ENCODE measurements around the gene RIT2.
"Not testable (repeated sequence)": the region's sequence is repeated elsewhere in the genome, so short reads cannot be mapped to it uniquely, and the experiment has no call there.

The RIT2 gene

DNA sequence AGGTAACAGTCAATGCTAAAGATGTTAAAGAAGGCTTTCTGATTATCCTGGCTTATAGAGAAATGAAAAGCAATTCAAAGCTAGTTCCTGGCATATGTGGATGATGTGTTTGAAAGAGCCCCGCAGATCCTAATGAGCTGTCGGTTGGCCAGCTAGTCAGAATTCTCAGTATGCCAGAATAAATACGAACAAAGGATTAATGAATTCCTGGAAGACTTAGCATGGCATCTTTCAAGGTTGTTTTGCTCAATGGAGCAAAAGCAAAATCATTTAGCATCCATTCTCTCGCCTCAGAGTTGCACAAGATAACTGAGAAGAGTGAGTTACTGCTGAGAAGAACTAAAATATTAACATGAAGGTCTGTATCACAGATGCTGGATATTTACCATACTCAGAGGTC, 307.6 kb downstream of the RIT2 start:
- H3K4me3 ChIP-seq (ENCODE audit: insufficient read depth, low read length, poor library complexity, severe bottlenecking): no peak overlapping the region
- no peaks in the 10 kb centered on the region for H3K79me2 ChIP-seq (ENCODE audit: insufficient read depth, low read length)
- H3K27ac ChIP-seq (ENCODE audit: low read depth, low read length): no peak overlapping the region
- no peaks in the 10 kb centered on the region for H3K36me3 ChIP-seq (ENCODE audit: low read length)
- TF ChIP-seq CTCF (IDR thresholded peaks at IDR 0.05; ENCODE audit: insufficient read depth, low read length, poor library complexity, severe bottlenecking) (no peak), EZH2phosphoT487 (conservative IDR thresholded peaks at IDR 0.05; ENCODE audit: low read length) (no peak)
- no peak overlapping the region for H3K4me2 ChIP-seq (ENCODE audit: low read depth, low read length, poor library complexity, severe bottlenecking)
- H3K9ac ChIP-seq (ENCODE audit: low read length): no peak overlapping the region
- no peaks in the 10 kb centered on the region for H4K20me1 ChIP-seq (ENCODE audit: low read depth, low read length)
- H3F3A ChIP-seq (ENCODE audit: insufficient read depth): no peaks in the 10 kb centered on the region
- H2AFZ ChIP-seq (ENCODE audit: low read depth, low read length, severe bottlenecking): no peak overlapping the region
- no peaks in the 10 kb centered on the region for H3K9me3 ChIP-seq (ENCODE audit: insufficient read depth, low read length)
- 0 out of 2 replicates have a peak, but pooled peaks cover 3% of the 10 kb centered on the region for H3K9me2 ChIP-seq (replicated peaks; ENCODE audit: insufficient read depth, low read length)
- no peaks in the 10 kb centered on the region for H3K27me3 ChIP-seq (ENCODE audit: low read length)

DNA sequence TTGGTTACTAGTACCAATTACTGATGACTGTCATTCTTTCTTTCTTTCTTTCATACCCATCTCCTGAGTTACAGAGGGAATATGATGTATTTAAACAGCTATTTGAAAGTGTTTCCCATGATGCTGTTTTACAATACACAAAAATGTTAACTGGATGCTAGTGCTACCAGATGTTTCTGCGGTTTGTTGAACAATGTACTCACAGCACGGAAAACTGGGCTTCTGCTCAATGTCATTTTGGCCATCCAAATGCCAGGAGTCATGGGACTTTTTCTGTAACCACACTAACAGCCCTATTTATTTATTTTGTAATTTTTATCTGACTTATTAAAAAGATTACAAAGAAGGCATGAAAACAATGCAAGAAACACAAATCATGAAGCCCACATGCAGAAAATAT, 313.8 kb downstream of the RIT2 start:
- Histone ChIP-seq H3K36me3 (ENCODE audit: low read length) (no peaks in the 10 kb centered on the region), H3K9ac (ENCODE audit: low read length) (no peak overlapping the region), H3K4me3 (ENCODE audit: insufficient read depth, low read length, poor library complexity, severe bottlenecking) (no peak overlapping the region), H4K20me1 (ENCODE audit: low read depth, low read length) (no peaks in the 10 kb centered on the region), H3K27ac (ENCODE audit: low read depth, low read length) (no peak overlapping the region), H3K9me2 (replicated peaks; ENCODE audit: insufficient read depth, low read length) (no peaks in the 10 kb centered on the region), H3K4me2 (ENCODE audit: low read depth, low read length, poor library complexity, severe bottlenecking) (no peak overlapping the region), H3K79me2 (ENCODE audit: insufficient read depth, low read length) (no peaks in the 10 kb centered on the region), H3K9me3 (ENCODE audit: insufficient read depth, low read length) (no peaks in the 10 kb centered on the region), H2AFZ (ENCODE audit: low read depth, low read length, severe bottlenecking) (no peak overlapping the region), H3K27me3 (ENCODE audit: low read length) (no peaks in the 10 kb centered on the region), H3F3A (ENCODE audit: insufficient read depth) (no peaks in the 10 kb centered on the region)
- TF ChIP-seq CTCF (IDR thresholded peaks at IDR 0.05; ENCODE audit: insufficient read depth, low read length, poor library complexity, severe bottlenecking) (no peak), EZH2phosphoT487 (conservative IDR thresholded peaks at IDR 0.05; ENCODE audit: low read length) (no peak)

- Histone ChIP-seq H3K4me3 (ENCODE audit: insufficient read depth, low read length, poor library complexity, severe bottlenecking) (no peak overlapping the region), H3K27me3 (ENCODE audit: low read length) (no peaks in the 10 kb centered on the region), H2AFZ (ENCODE audit: low read depth, low read length, severe bottlenecking) (no peak overlapping the region), H4K20me1 (ENCODE audit: low read depth, low read length) (no peaks in the 10 kb centered on the region), H3K9me3 (ENCODE audit: insufficient read depth, low read length) (no peaks in the 10 kb centered on the region), H3K9me2 (replicated peaks; ENCODE audit: insufficient read depth, low read length) (no peaks in the 10 kb centered on the region), H3K36me3 (ENCODE audit: low read length) (no peaks in the 10 kb centered on the region), H3F3A (ENCODE audit: insufficient read depth) (no peaks in the 10 kb centered on the region), H3K9ac (ENCODE audit: low read length) (no peak overlapping the region), H3K4me2 (ENCODE audit: low read depth, low read length, poor library complexity, severe bottlenecking) (no peak overlapping the region), H3K79me2 (ENCODE audit: insufficient read depth, low read length) (no peaks in the 10 kb centered on the region), H3K27ac (ENCODE audit: low read depth, low read length) (no peak overlapping the region)
- TF ChIP-seq CTCF (IDR thresholded peaks at IDR 0.05; ENCODE audit: insufficient read depth, low read length, poor library complexity, severe bottlenecking) (no peak), EZH2phosphoT487 (conservative IDR thresholded peaks at IDR 0.05; ENCODE audit: low read length) (no peak)
Measured at GRCh38 chr18:42798606-42799170, 316.8 kb downstream of the RIT2 start.

DNA sequence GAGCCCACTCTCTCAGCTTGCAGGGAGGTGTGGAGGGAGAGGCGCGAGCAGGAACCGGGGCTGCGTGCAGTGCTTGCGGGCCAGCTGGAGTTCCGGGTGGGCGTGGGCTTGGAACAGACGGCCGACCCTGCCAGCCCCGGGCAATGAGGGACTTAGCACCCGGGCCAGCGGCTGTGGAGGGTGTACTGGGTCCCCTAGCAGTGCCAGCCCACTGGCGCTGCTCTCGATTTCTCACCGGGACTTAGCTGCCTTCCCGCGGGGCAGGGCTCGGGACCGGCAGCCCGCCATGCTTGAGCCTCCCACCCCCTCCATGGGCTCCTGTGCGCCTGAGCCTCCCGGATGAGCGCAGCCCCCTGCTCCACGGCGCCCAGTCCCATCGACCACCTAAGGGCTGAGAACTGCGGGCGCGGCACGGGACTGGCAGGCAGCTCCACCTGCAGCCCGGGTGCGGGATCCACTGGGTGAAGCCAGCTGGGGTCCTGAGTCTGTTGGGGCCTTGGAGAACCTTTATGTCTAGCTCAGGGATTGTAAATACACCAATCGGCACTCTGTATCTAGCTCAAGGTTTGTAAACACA, 320.2 kb downstream of the RIT2 start:
- not testable (repeated sequence) for H3K36me3 ChIP-seq (ENCODE audit: low read length); H3K9ac ChIP-seq (ENCODE audit: low read length); H4K20me1 ChIP-seq (ENCODE audit: low read depth, low read length); H3K79me2 ChIP-seq (ENCODE audit: insufficient read depth, low read length); H3F3A ChIP-seq (ENCODE audit: insufficient read depth); H3K9me2 ChIP-seq (replicated peaks; ENCODE audit: insufficient read depth, low read length); H3K9me3 ChIP-seq (ENCODE audit: insufficient read depth, low read length); H3K4me3 ChIP-seq (ENCODE audit: insufficient read depth, low read length, poor library complexity, severe bottlenecking); H2AFZ ChIP-seq (ENCODE audit: low read depth, low read length, severe bottlenecking); H3K27ac ChIP-seq (ENCODE audit: low read depth, low read length); H3K4me2 ChIP-seq (ENCODE audit: low read depth, low read length, poor library complexity, severe bottlenecking); H3K27me3 ChIP-seq (ENCODE audit: low read length)
